Measurements from ENCODE around the gene AKT1.

Gene AKT1

DNA sequence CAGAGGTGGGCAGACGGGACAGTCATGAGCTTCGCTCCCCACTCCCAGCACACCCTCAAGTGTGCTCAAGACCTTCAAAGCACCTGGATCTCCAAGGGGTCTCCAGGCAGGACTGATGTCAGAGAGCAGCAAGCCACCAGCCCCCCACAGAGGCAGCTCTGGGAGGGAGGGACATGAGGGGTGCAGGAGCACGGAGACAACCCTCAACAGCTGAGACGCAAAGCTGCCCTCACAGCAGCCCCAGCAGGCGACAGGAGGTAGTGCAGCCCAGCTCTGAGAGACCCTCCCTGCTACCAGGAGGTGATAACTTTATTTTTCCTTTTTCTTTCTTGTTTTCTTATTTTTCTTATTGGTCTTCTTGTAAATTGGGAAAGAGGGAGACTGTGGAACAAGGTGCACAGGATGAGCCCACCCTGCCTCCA, 24.7 kb downstream of the AKT1 start:
- H3K27me3 ChIP-seq (ENCODE audit: control insufficient read depth, insufficient read depth, low read length), result no peaks in the 10 kb centered on the region
- TF ChIP-seq, protein P1, sequence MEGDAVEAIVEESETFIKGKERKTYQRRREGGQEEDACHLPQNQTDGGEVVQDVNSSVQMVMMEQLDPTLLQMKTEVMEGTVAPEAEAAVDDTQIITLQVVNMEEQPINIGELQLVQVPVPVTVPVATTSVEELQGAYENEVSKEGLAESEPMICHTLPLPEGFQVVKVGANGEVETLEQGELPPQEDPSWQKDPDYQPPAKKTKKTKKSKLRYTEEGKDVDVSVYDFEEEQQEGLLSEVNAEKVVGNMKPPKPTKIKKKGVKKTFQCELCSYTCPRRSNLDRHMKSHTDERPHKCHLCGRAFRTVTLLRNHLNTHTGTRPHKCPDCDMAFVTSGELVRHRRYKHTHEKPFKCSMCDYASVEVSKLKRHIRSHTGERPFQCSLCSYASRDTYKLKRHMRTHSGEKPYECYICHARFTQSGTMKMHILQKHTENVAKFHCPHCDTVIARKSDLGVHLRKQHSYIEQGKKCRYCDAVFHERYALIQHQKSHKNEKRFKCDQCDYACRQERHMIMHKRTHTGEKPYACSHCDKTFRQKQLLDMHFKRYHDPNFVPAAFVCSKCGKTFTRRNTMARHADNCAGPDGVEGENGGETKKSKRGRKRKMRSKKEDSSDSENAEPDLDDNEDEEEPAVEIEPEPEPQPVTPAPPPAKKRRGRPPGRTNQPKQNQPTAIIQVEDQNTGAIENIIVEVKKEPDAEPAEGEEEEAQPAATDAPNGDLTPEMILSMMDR (IDR thresholded peaks at IDR 0.05), result peak; percentile 26
- no peak overlapping the region for H3K4me2 ChIP-seq (ENCODE audit: low read length)
- no peak overlapping the region for H2AFZ ChIP-seq
- H3K4me3 ChIP-seq (ENCODE audit: low read depth, low read length), result no peak overlapping the region
- H3K27ac ChIP-seq, result no peak overlapping the region
- H3K79me2 ChIP-seq, result no peaks in the 10 kb centered on the region
- no peak overlapping the region for H3K9ac ChIP-seq
- H3K36me3 ChIP-seq (ENCODE audit: control insufficient read depth, insufficient read depth, low read length), result no peaks in the 10 kb centered on the region
- no peaks in the 10 kb centered on the region for H3K9me3 ChIP-seq (ENCODE audit: control insufficient read depth, low read length)
- peaks cover 5% of the 10 kb centered on the region for H3K4me1 ChIP-seq

DNA sequence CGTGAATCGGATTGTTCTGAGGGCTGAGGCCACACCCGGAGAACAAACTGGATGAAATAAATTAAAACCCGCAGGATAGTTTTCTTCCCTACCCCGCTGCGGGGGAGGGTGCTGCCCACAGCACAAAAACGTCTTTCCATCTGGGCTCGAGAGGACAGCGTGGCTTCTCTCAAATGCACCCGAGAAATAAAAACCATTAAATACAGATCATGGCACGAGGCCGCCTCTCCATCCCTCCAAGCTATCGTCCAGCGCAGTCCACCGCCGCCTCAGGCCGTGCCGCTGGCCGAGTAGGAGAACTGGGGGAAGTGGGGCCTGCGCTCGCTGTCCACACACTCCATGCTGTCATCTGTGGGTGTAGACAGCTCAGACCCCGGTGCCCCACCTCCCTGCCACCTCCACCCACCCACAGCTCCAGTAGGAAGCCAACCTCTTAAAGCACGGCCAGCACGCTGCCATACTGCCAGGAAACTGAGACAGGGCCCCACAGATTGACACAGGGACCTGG, 25.4 kb downstream of the AKT1 start:
- no peaks in the 10 kb centered on the region for H3K27me3 ChIP-seq (ENCODE audit: control insufficient read depth, insufficient read depth, low read length)
- H3K4me3 ChIP-seq (ENCODE audit: low read depth, low read length), result no peak overlapping the region
- H3K9ac ChIP-seq, result no peak overlapping the region
- H3K4me2 ChIP-seq (ENCODE audit: low read length), result no peak overlapping the region
- no peaks in the 10 kb centered on the region for H3K9me3 ChIP-seq (ENCODE audit: control insufficient read depth, low read length)
- H3K79me2 ChIP-seq, result no peaks in the 10 kb centered on the region
- TF ChIP-seq, protein P1 (IDR thresholded peaks at IDR 0.05), result no peak
- peaks cover 5% of the 10 kb centered on the region for H3K4me1 ChIP-seq
- no peak overlapping the region for H2AFZ ChIP-seq
- H3K27ac ChIP-seq, result no peak overlapping the region
- H3K36me3 ChIP-seq (ENCODE audit: control insufficient read depth, insufficient read depth, low read length), result no peaks in the 10 kb centered on the region

DNA sequence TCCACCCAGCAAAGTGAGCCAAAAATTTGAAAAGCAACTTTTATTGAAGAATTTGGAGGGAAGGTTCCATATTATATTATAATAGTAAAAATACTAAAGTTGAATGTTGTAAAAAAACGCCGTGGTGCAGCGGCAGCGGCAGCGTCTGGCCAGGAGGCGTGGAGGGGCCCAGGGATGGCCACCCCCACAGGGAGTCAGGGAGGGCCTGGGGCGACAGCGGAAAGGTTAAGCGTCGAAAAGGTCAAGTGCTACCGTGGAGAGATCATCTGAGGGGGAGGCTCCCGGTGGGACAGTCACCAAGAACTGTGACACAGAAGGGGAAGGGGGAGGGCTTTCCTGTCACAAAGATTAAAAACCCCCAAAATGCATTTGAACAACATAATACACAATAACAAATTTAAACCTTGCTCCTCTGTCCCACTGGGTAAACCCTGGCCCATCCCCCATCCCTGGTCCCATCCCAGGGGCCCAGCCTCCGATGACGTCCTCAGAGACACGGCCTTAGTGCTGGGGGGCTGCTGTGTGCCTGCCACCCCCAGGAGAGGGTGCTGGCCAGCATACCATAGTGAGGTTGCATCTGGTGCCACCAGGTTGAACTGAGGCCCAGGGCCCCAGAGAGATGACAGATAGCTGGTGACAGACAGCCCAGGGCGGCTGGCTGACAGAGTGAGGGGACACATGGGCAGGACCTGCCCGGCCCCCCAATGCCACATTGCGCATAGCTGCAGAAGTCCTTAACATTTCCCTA, 26.1 kb downstream of the AKT1 start:
- Histone ChIP-seq H3K27me3 (ENCODE audit: control insufficient read depth, insufficient read depth, low read length) (no peaks in the 10 kb centered on the region), H3K36me3 (ENCODE audit: control insufficient read depth, insufficient read depth, low read length) (no peaks in the 10 kb centered on the region), H2AFZ (no peak overlapping the region), H3K4me2 (ENCODE audit: low read length) (no peak overlapping the region), H3K9me3 (ENCODE audit: control insufficient read depth, low read length) (no peaks in the 10 kb centered on the region), H3K79me2 (no peaks in the 10 kb centered on the region), H3K4me3 (ENCODE audit: low read depth, low read length) (no peak overlapping the region), H3K4me1 (peaks cover 5% of the 10 kb centered on the region), H3K27ac (no peak overlapping the region), H3K9ac (no peak overlapping the region)
- TF ChIP-seq, protein P1 (IDR thresholded peaks at IDR 0.05), result no peak

DNA sequence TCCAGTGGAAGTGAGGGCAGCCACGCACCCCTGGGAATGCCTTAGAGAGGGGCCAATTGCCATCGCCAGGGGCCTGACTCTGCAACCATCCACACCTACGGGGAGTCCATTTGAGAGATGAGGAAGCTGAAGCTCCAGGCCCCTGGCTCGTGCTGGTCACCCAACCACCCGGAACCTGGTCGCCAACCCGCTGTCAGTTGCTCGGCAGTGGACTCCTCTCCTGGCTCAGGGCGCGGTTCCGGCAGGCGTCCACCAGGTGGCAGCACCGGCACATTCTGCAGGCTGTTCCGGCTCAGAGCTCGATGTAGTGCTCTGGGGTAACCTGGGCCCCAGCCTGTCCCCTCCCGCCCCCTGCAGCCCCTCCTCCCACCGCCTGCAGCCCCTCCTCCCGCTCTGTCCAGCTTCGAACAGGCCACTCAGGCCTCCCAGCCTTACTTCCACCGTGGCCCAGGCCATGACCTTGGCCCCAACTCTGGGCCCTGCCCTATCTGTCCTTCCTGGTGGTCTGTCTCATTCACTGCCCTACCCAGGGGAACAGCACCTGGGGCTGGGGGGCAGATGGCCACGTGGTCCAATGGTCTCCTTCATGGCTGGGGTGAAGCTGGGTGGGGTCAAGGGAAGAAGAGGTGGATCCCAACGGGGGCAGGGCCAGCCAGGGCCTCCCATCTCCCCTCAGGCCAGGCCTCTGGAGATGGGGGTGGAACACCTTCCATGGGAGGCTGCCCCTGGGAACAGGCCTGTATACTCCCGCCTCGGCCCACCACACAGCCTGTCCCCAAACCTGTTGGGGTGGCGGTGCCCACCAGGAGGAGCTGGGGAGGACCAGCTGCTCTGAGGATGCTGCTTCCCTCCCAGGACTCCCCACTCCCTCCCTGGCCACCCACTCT, 26.9 kb downstream of the AKT1 start:
- no peaks in the 10 kb centered on the region for H3K79me2 ChIP-seq
- H3K27me3 ChIP-seq (ENCODE audit: control insufficient read depth, insufficient read depth, low read length), result no peaks in the 10 kb centered on the region
- no peak overlapping the region for H3K27ac ChIP-seq
- TF ChIP-seq, protein P1 (IDR thresholded peaks at IDR 0.05), result peak; percentile 86
- no peak overlapping the region for H3K9ac ChIP-seq
- H3K36me3 ChIP-seq (ENCODE audit: control insufficient read depth, insufficient read depth, low read length), result no peaks in the 10 kb centered on the region
- H3K4me1 ChIP-seq, result peaks cover 5% of the 10 kb centered on the region
- H3K4me3 ChIP-seq (ENCODE audit: low read depth, low read length), result no peak overlapping the region
- H3K9me3 ChIP-seq (ENCODE audit: control insufficient read depth, low read length), result no peaks in the 10 kb centered on the region
- H2AFZ ChIP-seq, result peak overlapping the region; percentile 11
- no peak overlapping the region for H3K4me2 ChIP-seq (ENCODE audit: low read length)
